Nephron progenitor cell (in vitro differentiated cells): ENCODE results near the gene NKD1.
A peak's percentile ranks its signal among the peaks of the same experiment; 100 is the strongest.

Experiments
- DNase-seq: peaks from one replicate; pipeline ENCODE4 v3.0.0; 2021
- H3K27ac Mint-ChIP-seq: 2 replicates; pipeline ENCODE4 v1.8.0; 2021; ENCODE audit warnings: mild to moderate bottlenecking, moderate library complexity, mixed read lengths
- H3K27me3 Mint-ChIP-seq: 2 replicates; pipeline ENCODE4 v1.8.0; 2021; ENCODE audit warnings: mild to moderate bottlenecking, low read depth, mixed read lengths; ENCODE audit not compliant: poor library complexity
- H3K36me3 Mint-ChIP-seq: 2 replicates; pipeline ENCODE4 v1.8.0; 2021; ENCODE audit warnings: low read depth, mixed read lengths
- H3K4me1 Mint-ChIP-seq: 2 replicates; pipeline ENCODE4 v1.8.0; 2021; ENCODE audit warnings: mixed read lengths
- H3K4me3 Mint-ChIP-seq: 2 replicates; pipeline ENCODE4 v1.8.0; 2021; ENCODE audit warnings: mild to moderate bottlenecking, moderate library complexity, mixed read lengths
- H3K9me3 Mint-ChIP-seq: 2 replicates; pipeline ENCODE4 v1.8.0; 2021; ENCODE audit warnings: mild to moderate bottlenecking, moderate library complexity, mixed read lengths
- CTCF ChIP-seq: fragments of 200-600 bp; sonication (generic); IDR thresholded peaks from 2 replicates; pipeline ENCODE4 v1.5.0; 2021; ENCODE audit warnings: antibody characterized with exemption

Gene NKD1

GRCh38 chr16:50584033-50584722 is 36.0 kb downstream of the NKD1 start:
- H3K4me1 Mint-ChIP-seq = peaks cover 57% of the 10 kb centered on the region
- TF ChIP-seq CTCF = no peak
- peak overlapping the region; percentile 86 for H3K27ac Mint-ChIP-seq
- DNase-seq = no peak
- no peaks in the 10 kb centered on the region for H3K9me3 Mint-ChIP-seq
- H3K36me3 Mint-ChIP-seq = peaks cover 49% of the 10 kb centered on the region
- no peak overlapping the region for H3K4me3 Mint-ChIP-seq
- no peaks in the 10 kb centered on the region for H3K27me3 Mint-ChIP-seq

GRCh38 chr16:50585331-50585776 is 37.2 kb downstream of the NKD1 start:
- TF ChIP-seq CTCF = no peak
- peak overlapping the region; percentile 57 for H3K27ac Mint-ChIP-seq
- H3K9me3 Mint-ChIP-seq = no peaks in the 10 kb centered on the region
- H3K4me3 Mint-ChIP-seq = no peak overlapping the region
- peaks cover 56% of the 10 kb centered on the region for H3K4me1 Mint-ChIP-seq
- H3K27me3 Mint-ChIP-seq = no peaks in the 10 kb centered on the region
- DNase-seq = no peak
- H3K36me3 Mint-ChIP-seq = peaks cover 40% of the 10 kb centered on the region

GRCh38 chr16:50587543-50587942 is 39.3 kb downstream of the NKD1 start:
- Mint-ChIP-seq H3K27me3 (no peaks in the 10 kb centered on the region), H3K4me1 (peaks cover 53% of the 10 kb centered on the region), H3K36me3 (peaks cover 40% of the 10 kb centered on the region), H3K4me3 (no peak overlapping the region), H3K27ac (no peak overlapping the region), H3K9me3 (no peaks in the 10 kb centered on the region)
- no peak for TF ChIP-seq CTCF
- no peak for DNase-seq

- Mint-ChIP-seq H3K4me3 (no peak overlapping the region), H3K27me3 (no peaks in the 10 kb centered on the region), H3K36me3 (peaks cover 39% of the 10 kb centered on the region), H3K9me3 (no peaks in the 10 kb centered on the region), H3K27ac (no peak overlapping the region), H3K4me1 (peaks cover 46% of the 10 kb centered on the region)
- no peak for DNase-seq
- no peak for TF ChIP-seq CTCF
Observed at GRCh38 chr16:50588276-50588675, 40.1 kb downstream of the NKD1 start.

GRCh38 chr16:50591209-50591608 is 43.0 kb downstream of the NKD1 start:
- peaks cover 48% of the 10 kb centered on the region for H3K4me1 Mint-ChIP-seq
- H3K9me3 Mint-ChIP-seq = no peaks in the 10 kb centered on the region
- TF ChIP-seq CTCF = no peak
- no peak overlapping the region for H3K4me3 Mint-ChIP-seq
- H3K27me3 Mint-ChIP-seq = no peaks in the 10 kb centered on the region
- no peak for DNase-seq
- H3K27ac Mint-ChIP-seq = peak overlapping the region; percentile 93
- H3K36me3 Mint-ChIP-seq = peaks cover 22% of the 10 kb centered on the region
